GM12878 (cell line): ENCODE data around the gene UGT1A7. TPM values are rescaled to one million over a fixed set of nuclear protein-coding genes. Genes with fewer than 3 reads are reported as not detected.

Experiments
- ATAC-seq: fragments of 200-7000 bp; cut with Tn5 transposase; 3 replicates; pipeline ENCODE4 v1.9.1; 2020; ENCODE audit warnings: mild to moderate bottlenecking, moderate library complexity
- BruUV-seq: library from RNA; stranded (reverse); fragments of 400-500 nt; replicated peaks from 2 replicates; lab custom pipeline; 2021; lab: Mats Ljungman, UMichigan
- CTCF ChIA-PET: fragments of 300-600 bp; sonication (Branson Sonifier 250); formaldehyde crosslinking; extraction: SDS; loops from one replicate; lab custom pipeline; 2021; ENCODE audit warnings: inconsistent platforms; lab: Yijun Ruan, JAX
- POLR2A ChIA-PET: fragments of 350-600 bp; formaldehyde crosslinking; extraction: SDS; loops from one replicate; lab custom pipeline; 2021; ENCODE audit warnings: inconsistent platforms; lab: Charles Lee
- RAD21 ChIA-PET: fragments of 300-600 bp; sonication (Branson Sonifier 250); formaldehyde crosslinking; loops from one replicate; lab custom pipeline; 2023; ENCODE audit warnings: antibody characterized with exemption; ENCODE audit not compliant: unreplicated experiment; lab: Charles Lee
- SMC1A ChIA-PET: fragments of 300-600 bp; sonication (Branson Sonifier 250); formaldehyde crosslinking; loops from one replicate; lab custom pipeline; 2023; ENCODE audit not compliant: unreplicated experiment, uncharacterized antibody; lab: Charles Lee
- DNase-seq: peaks from one replicate; pipeline ENCODE4 v3.0.0-alpha.2; 2011; ENCODE audit warnings: low read depth, low spot score
- FAIRE-seq: peaks from 3 replicates; lab custom pipeline; 2011; peaks lifted over from hg19 to GRCh38; lab: Jason Lieb, UNC
- H2AFZ ChIP-seq: 2 replicates; pipeline ENCODE4 v1.6.0; 2011; ENCODE audit warnings: low read depth, low read length, control low read depth; ENCODE audit not compliant: control insufficient read depth
- H3K27ac ChIP-seq: 2 replicates; pipeline ENCODE4 v1.5.1; 2011; ENCODE audit warnings: control low read depth; ENCODE audit not compliant: control insufficient read depth, insufficient read depth
- H3K27me3 ChIP-seq, 2 experiments: replicated peaks in 1 of 2; 2 replicates each; pipeline versions ENCODE4 v1.6.0 to v1.6.1; 2011; ENCODE audit warnings: low read length in 1 of 2; ENCODE audit not compliant: control insufficient read depth in 2 of 2, insufficient read depth in 2 of 2
- H3K36me3 ChIP-seq, 2 experiments: 2 replicates each; pipeline ENCODE4 v1.5.1; 2011; ENCODE audit warnings: low read length in 1 of 2; ENCODE audit not compliant: control insufficient read depth in 2 of 2, insufficient read depth in 2 of 2
- H3K4me1 ChIP-seq: 2 replicates; pipeline ENCODE4 v1.6.1; 2011; ENCODE audit warnings: mild to moderate bottlenecking, low read length, moderate library complexity, mixed read lengths; ENCODE audit not compliant: control insufficient read depth, insufficient read depth
- H3K4me2 ChIP-seq: 2 replicates; pipeline ENCODE4 v1.6.0; 2011; ENCODE audit warnings: control low read depth; ENCODE audit not compliant: control insufficient read depth, insufficient read depth
- H3K4me3 ChIP-seq: fragments of 200-600 bp; sonication (generic); 2 replicates; pipeline ENCODE4 v1.5.1; 2016
- H3K79me2 ChIP-seq: 2 replicates; pipeline ENCODE4 v1.6.0; 2011; ENCODE audit warnings: low read length; ENCODE audit not compliant: control insufficient read depth, insufficient read depth
- H3K9ac ChIP-seq: 2 replicates; pipeline ENCODE4 v1.8.0; 2011; ENCODE audit warnings: low read length, control low read depth, mixed read lengths; ENCODE audit not compliant: control insufficient read depth, insufficient read depth
- H3K9me3 ChIP-seq: replicated peaks from 3 replicates; pipeline ENCODE4 v1.5.1; 2011; ENCODE audit warnings: mild to moderate bottlenecking, low read length; ENCODE audit not compliant: control insufficient read depth, insufficient read depth
- H4K20me1 ChIP-seq: 2 replicates; pipeline ENCODE4 v1.6.0; 2011; ENCODE audit not compliant: control insufficient read depth, insufficient read depth
- BMI1 ChIP-seq: fragments of 450-650 bp; IDR thresholded peaks from 2 replicates; pipeline ENCODE4 v1.6.1; 2016; ENCODE audit warnings: mild to moderate bottlenecking, moderate library complexity, borderline replicate concordance
- CREB1 ChIP-seq: IDR thresholded peaks from 2 replicates; pipeline ENCODE4 v1.6.1; 2012; ENCODE audit warnings: low read depth, mild to moderate bottlenecking, inconsistent platforms
- IRF5 ChIP-seq: fragments of 450-650 bp; IDR thresholded peaks from 2 replicates; pipeline ENCODE4 v1.6.1; 2017; ENCODE audit warnings: borderline replicate concordance
- MTA2 ChIP-seq: fragments of 450-650 bp; IDR thresholded peaks from 2 replicates; pipeline ENCODE4 v1.6.1; 2016; ENCODE audit warnings: low read depth, mild to moderate bottlenecking, moderate library complexity
- MYC ChIP-seq: IDR thresholded peaks from 2 replicates; pipeline ENCODE4 v1.6.1; 2011; ENCODE audit warnings: mild to moderate bottlenecking, low read length, moderate library complexity, inconsistent platforms; ENCODE audit not compliant: insufficient read depth, insufficient replicate concordance, insufficient read length, severe bottlenecking
- NFIC ChIP-seq: IDR thresholded peaks from 2 replicates; pipeline ENCODE4 v1.6.1; 2012; ENCODE audit warnings: low read depth, mild to moderate bottlenecking, inconsistent platforms, low read length, moderate library complexity
- NR2C1 ChIP-seq: fragments of 450-650 bp; IDR thresholded peaks from 2 replicates; pipeline ENCODE4 v1.6.1; 2017; ENCODE audit warnings: antibody characterized with exemption, mild to moderate bottlenecking, moderate library complexity
- NR2C2 ChIP-seq: IDR thresholded peaks from 2 replicates; pipeline ENCODE4 v1.6.1; 2011; ENCODE audit warnings: borderline replicate concordance, low read depth; ENCODE audit not compliant: control insufficient read depth, insufficient read length
- TBL1XR1 ChIP-seq: IDR thresholded peaks from 2 replicates; pipeline ENCODE4 v1.6.1; 2012; ENCODE audit warnings: low read depth, low read length, improper control_type of control experiment
- TCF3 ChIP-seq: IDR thresholded peaks from 2 replicates; pipeline ENCODE4 v1.6.1; 2012; ENCODE audit warnings: low read depth, mild to moderate bottlenecking, low read length, borderline replicate concordance; ENCODE audit not compliant: insufficient read depth
- ZNF622 ChIP-seq: fragments of 450-650 bp; IDR thresholded peaks from 2 replicates; pipeline ENCODE4 v1.6.1; 2017; ENCODE audit warnings: mild to moderate bottlenecking, inconsistent platforms
- WGBS: methylation state at CpG from one replicate; pipeline ENCODE4 v1.1.6; 2016; ENCODE audit warnings: low lambda C conversion rate; ENCODE audit not compliant: insufficient replicate concordance, insufficient coverage; ENCODE audit errors: missing lambda C conversion rate; 5-methylcytosine and 5-hydroxymethylcytosine counted together
- in situ Hi-C: fragments of 300-500 bp; cut with MboI; formaldehyde crosslinking; loops from 9 replicates; pipeline ENCODE4 v1.14.3; 2018; ENCODE audit warnings: mixed read lengths
- intact Hi-C: fragments of 100-400 bp; cut with micrococcal nuclease; formaldehyde crosslinking; loops from one replicate; pipeline ENCODE4 v1.14.2; 2022; ENCODE audit not compliant: unreplicated experiment
- polyA plus RNA-seq, 11 experiments: library from polyadenylated mRNA; depleted of rRNA in 4 of 11; unstranded in 6 of 11; stranded (reverse) in 5 of 11; fragments of >200 nt; fragmentation: Nextera tagmentation in 4 of 11; fragmentation: Illumina TruSeq in 1 of 11; extraction: Ambion mirVana in 4 of 11; extraction: Trizol in 1 of 11; gene quantifications; 1 replicate in 1 of 11; 2 replicates in 10 of 11; pipeline versions ENCODE4 v1.2.1 to v1.2.3, GENCODE V29; 2011 to 2016; ENCODE audit warnings: inconsistent platforms in 2 of 11, missing spikeins in 2 of 11, low read depth in 1 of 11
- total RNA-seq, 4 experiments: library from RNA; depleted of rRNA in 3 of 4; stranded (reverse); fragments of >200 nt in 3 of 4; fragmentation: Illumina TruSeq in 1 of 4; extraction: Trizol in 1 of 4; gene quantifications; 2 replicates each; pipeline versions ENCODE4 v1.2.1 to v1.2.3, GENCODE V29; 2013 to 2021
- TF ChIP-seq, protein P1 (sequence below): IDR thresholded peaks from 2 replicates; pipeline ENCODE4 v1.6.1; 2011; ENCODE audit warnings: low read depth, mild to moderate bottlenecking, low read length, moderate library complexity, borderline replicate concordance; ENCODE audit errors: extremely low read depth
- TF ChIP-seq, protein P2 (sequence below): fragments of 150-350 bp; IDR thresholded peaks from 2 replicates; pipeline ENCODE4 v1.6.1; 2014; ENCODE audit warnings: mild to moderate bottlenecking, low read depth, low read length

UGT1A7 gene
- total and polyA plus RNA-seq, 10 of the 15 experiments (the other 5 are each of a cell fraction or from before 2014, with no cell fraction given): not detected

DNA sequence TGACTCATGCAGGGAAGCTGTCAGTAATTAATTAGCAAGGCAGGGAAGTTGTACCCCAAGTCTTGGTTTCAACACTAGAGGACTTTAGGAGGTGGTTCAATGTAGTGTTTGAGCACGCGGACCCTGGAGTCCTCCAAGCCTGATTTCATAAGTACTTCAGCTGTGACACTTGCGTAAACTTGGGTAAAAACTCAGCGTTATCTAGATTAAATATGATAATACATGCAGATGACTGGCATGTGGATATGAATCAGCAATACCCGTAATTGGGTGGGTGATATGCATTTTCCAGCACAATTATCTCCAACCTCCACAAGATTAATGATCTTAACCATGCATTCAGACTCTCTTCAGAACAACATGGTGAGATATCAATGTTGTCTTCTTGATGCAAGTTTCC lies 5.2 kb downstream of the UGT1A7 start:
- Histone ChIP-seq H3K36me3 (no peaks in the 10 kb centered on the region), H3K4me2 (no peak overlapping the region), H3K27ac (no peak overlapping the region), H3K27me3 (peaks cover 0 to 3% of the 10 kb centered on the region in 2 experiments; a peak in 1 of 4 replicates), H4K20me1 (no peaks in the 10 kb centered on the region), H3K79me2 (no peaks in the 10 kb centered on the region), H3K4me3 (no peak overlapping the region), H3K4me1 (no peaks in the 10 kb centered on the region), H3K9ac (no peak overlapping the region), H3K9me3 (no peaks in the 10 kb centered on the region), H2AFZ (no peak overlapping the region)
- intact Hi-C loops (no loop called here), in situ Hi-C loops (no loop called here)
- ATAC-seq: no peak
- WGBS: 57% methylated on average over 5 of the region's 5 CpGs
- no peak for DNase-seq
- ChIA-PET POLR2A (no interaction called here), CTCF (no interaction called here), RAD21 (no interaction called here), SMC1A (interaction anchor here (0.6 kb wide), 1 partner anchor 19 kb away, joined by 3 read pairs; no protein-coding TSS in a partner anchor)
- no peak for TF ChIP-seq NR2C1
- no peak for TF ChIP-seq NR2C2
- TF ChIP-seq NFIC: no peak
- no peak for TF ChIP-seq TBL1XR1
- TF ChIP-seq, protein P1, sequence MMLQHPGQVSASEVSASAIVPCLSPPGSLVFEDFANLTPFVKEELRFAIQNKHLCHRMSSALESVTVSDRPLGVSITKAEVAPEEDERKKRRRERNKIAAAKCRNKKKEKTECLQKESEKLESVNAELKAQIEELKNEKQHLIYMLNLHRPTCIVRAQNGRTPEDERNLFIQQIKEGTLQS: no peak
- no peak for TF ChIP-seq BMI1
- FAIRE-seq: no peak
- no TSS peak for BruUV-seq

DNA sequence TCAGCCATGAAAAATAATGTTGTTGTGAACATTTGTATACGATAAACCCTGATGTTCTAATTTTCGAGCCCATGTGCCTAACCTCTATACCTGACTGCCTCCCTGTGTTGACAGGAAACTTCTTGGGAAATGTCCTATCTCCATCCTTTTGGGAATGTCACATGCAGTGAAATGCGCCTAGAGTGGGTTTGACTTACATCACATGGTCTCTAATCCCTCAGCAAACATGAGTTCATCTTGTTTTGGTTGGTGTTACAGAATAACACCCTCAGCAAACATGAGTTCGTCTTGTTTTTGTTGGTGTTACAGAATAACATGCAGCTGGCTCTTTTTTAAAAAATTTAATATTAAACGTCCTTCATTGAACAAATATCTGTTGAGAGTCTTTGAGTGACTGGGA lies 6.6 kb downstream of the UGT1A7 start:
- ChIA-PET SMC1A (no interaction called here), POLR2A (no interaction called here), CTCF (no interaction called here), RAD21 (no interaction called here)
- no peak for TF ChIP-seq TCF3
- no peak for TF ChIP-seq CREB1
- no peak for TF ChIP-seq NR2C2
- no peak for TF ChIP-seq IRF5
- TF ChIP-seq, protein P2, sequence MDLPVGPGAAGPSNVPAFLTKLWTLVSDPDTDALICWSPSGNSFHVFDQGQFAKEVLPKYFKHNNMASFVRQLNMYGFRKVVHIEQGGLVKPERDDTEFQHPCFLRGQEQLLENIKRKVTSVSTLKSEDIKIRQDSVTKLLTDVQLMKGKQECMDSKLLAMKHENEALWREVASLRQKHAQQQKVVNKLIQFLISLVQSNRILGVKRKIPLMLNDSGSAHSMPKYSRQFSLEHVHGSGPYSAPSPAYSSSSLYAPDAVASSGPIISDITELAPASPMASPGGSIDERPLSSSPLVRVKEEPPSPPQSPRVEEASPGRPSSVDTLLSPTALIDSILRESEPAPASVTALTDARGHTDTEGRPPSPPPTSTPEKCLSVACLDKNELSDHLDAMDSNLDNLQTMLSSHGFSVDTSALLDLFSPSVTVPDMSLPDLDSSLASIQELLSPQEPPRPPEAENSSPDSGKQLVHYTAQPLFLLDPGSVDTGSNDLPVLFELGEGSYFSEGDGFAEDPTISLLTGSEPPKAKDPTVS: no peak
- TF ChIP-seq MYC: no peak
- no peak for TF ChIP-seq ZNF622
- no peak for TF ChIP-seq MTA2
- no peak overlapping the region for H2AFZ ChIP-seq
- DNase-seq (no peak), ATAC-seq (no peak), FAIRE-seq (no peak)
- no peak overlapping the region for H3K9ac ChIP-seq
- no TSS peak for BruUV-seq
- no peaks in the 10 kb centered on the region for H3K36me3 ChIP-seq
- intact Hi-C loops: no loop called here
- in situ Hi-C loops: no loop called here
- H3K9me3 ChIP-seq: no peaks in the 10 kb centered on the region
- no peak overlapping the region for H3K27ac ChIP-seq
- H3K4me3 ChIP-seq: no peak overlapping the region
- H3K27me3 ChIP-seq: peaks cover 0 to 3% of the 10 kb centered on the region in 2 experiments; a peak in 1 of 4 replicates
- H3K79me2 ChIP-seq: no peaks in the 10 kb centered on the region
- no peaks in the 10 kb centered on the region for H4K20me1 ChIP-seq
- WGBS: 36% methylated on average over 5 of the region's 5 CpGs
- H3K4me2 ChIP-seq: no peak overlapping the region
- no peaks in the 10 kb centered on the region for H3K4me1 ChIP-seq
